K562 (cell line): ENCODE data around the gene MID1IP1. TPM values are rescaled to one million over a fixed set of nuclear protein-coding genes. Genes with fewer than 3 reads are reported as not detected.

Experiments used
- ETV1 ChIP-seq: fragments of 450-650 bp; conservative IDR thresholded peaks from 2 replicates; pipeline ENCODE4 v1.6.1; 2016; ENCODE audit warnings: missing genetic modification characterization, control low read depth, low read depth, missing compliant biosample characterization
- HCFC1 ChIP-seq: IDR thresholded peaks from 2 replicates; pipeline ENCODE4 v1.6.1; 2012; ENCODE audit warnings: low read depth, low read length, improper control_type of control experiment
- KAT2B ChIP-seq: IDR thresholded peaks from one replicate; pipeline ENCODE4 v1.6.1; 2012; ENCODE audit warnings: low read depth, mild to moderate bottlenecking, control low read depth, inconsistent platforms, low read length, moderate library complexity
- NBN ChIP-seq: fragments of 450-650 bp; IDR thresholded peaks from 2 replicates; pipeline ENCODE4 v1.6.1; 2016; ENCODE audit warnings: low read depth, mild to moderate bottlenecking
- NCOA4 ChIP-seq: fragments of 450-650 bp; IDR thresholded peaks from 2 replicates; pipeline ENCODE4 v1.6.1; 2018; ENCODE audit warnings: mild to moderate bottlenecking; ENCODE audit not compliant: partially characterized antibody
- SMARCA4 ChIP-seq: fragments of 450-650 bp; IDR thresholded peaks from 2 replicates; pipeline ENCODE4 v1.6.1; 2016
- TCF3 ChIP-seq: sonication (generic); formaldehyde crosslinking; IDR thresholded peaks from 2 replicates; pipeline ENCODE4 v1.4.0; 2020; ENCODE audit warnings: mild to moderate bottlenecking, missing genetic modification reagents
- THRAP3 ChIP-seq: fragments of 450-650 bp; IDR thresholded peaks from 2 replicates; pipeline ENCODE4 v1.6.1; 2016; ENCODE audit warnings: mild to moderate bottlenecking, inconsistent platforms, borderline replicate concordance
- XRCC4 ChIP-seq: IDR thresholded peaks from one replicate; pipeline ENCODE4 v1.6.1; 2011; ENCODE audit not compliant: insufficient read depth, insufficient read length; ENCODE audit errors: extremely low read depth
- ZNF212 ChIP-seq: fragments of 450-650 bp; formaldehyde crosslinking; IDR thresholded peaks from 2 replicates; pipeline ENCODE4 v1.4.0; 2020; ENCODE audit warnings: mild to moderate bottlenecking
- ZNF311 ChIP-seq: fragments of 250-450 bp; sonication (Bioruptor Pico); IDR thresholded peaks from 2 replicates; pipeline ENCODE4 v1.4.0; 2020; ENCODE audit warnings: mild to moderate bottlenecking, moderate library complexity
- ZNF785 ChIP-seq: fragments of 250-450 bp; sonication (Bioruptor Pico); IDR thresholded peaks from 2 replicates; pipeline ENCODE4 v1.4.0; 2020; ENCODE audit warnings: mild to moderate bottlenecking
- polyA plus RNA-seq, 8 experiments: library from polyadenylated mRNA; depleted of rRNA in 4 of 8; stranded (reverse) in 5 of 8; unstranded in 3 of 8; fragments of >200 nt; fragmentation: Nextera tagmentation in 2 of 8; fragmentation: Illumina TruSeq in 1 of 8; extraction: Ambion mirVana in 2 of 8; extraction: Trizol in 1 of 8; gene quantifications; 2 replicates each; pipeline versions ENCODE4 v1.2.1 to v1.2.3, GENCODE V29; 2011 to 2014; ENCODE audit warnings: inconsistent platforms in 1 of 8, missing spikeins in 1 of 8
- total RNA-seq, 7 experiments: library from RNA; depleted of rRNA in 6 of 7; stranded (reverse); fragments of >200 nt in 6 of 7; fragmentation: Illumina TruSeq in 2 of 7; extraction: Trizol in 2 of 7; gene quantifications; 2 replicates each; pipeline versions ENCODE4 v1.2.1 to v1.2.3, GENCODE V29; 2011 to 2021; ENCODE audit warnings: low replicate concordance in 1 of 7
- TF ChIP-seq, protein P1 (sequence below): fragments of 250-450 bp; sonication (Bioruptor Pico); IDR thresholded peaks from 2 replicates; pipeline ENCODE4 v1.8.0; 2021; ENCODE audit warnings: borderline replicate concordance, mild to moderate bottlenecking, moderate library complexity; ENCODE audit not compliant: poor library complexity, severe bottlenecking
- TF ChIP-seq, protein P2 (sequence below): fragments of 450-650 bp; IDR thresholded peaks from 2 replicates; pipeline ENCODE4 v1.6.1; 2016
- TF ChIP-seq, protein P3 (sequence below), 2 experiments: fragments of 200-800 bp in 1 of 2; sonication (Bioruptor generic) in 1 of 2; sonication (generic) in 1 of 2; formaldehyde crosslinking in 1 of 2; IDR thresholded peaks in 1 of 2; conservative IDR thresholded peaks in 1 of 2; 2 replicates each; pipeline versions ENCODE4 v1.5.0 to v1.6.1; 2016 to 2020; ENCODE audit warnings: missing compliant biosample characterization in 1 of 2, missing genetic modification characterization in 1 of 2, missing genetic modification reagents in 1 of 2
- TF ChIP-seq, protein P4 (sequence below): fragments of 250-450 bp; sonication (Bioruptor Pico); IDR thresholded peaks from 2 replicates; pipeline ENCODE4 v1.4.0; 2020; ENCODE audit warnings: mild to moderate bottlenecking, moderate library complexity
- TF ChIP-seq, protein P5 (sequence below), 2 experiments: fragments of 250-450 bp in 1 of 2; fragments of 450-650 bp in 1 of 2; sonication (Bioruptor Pico) in 1 of 2; IDR thresholded peaks; 2 replicates each; pipeline versions ENCODE4 v1.6.1 to v1.8.0; 2016 to 2021; ENCODE audit warnings: mild to moderate bottlenecking in 2 of 2, moderate library complexity in 2 of 2, missing compliant biosample characterization in 1 of 2, missing genetic modification characterization in 1 of 2

MID1IP1 gene
- total and polyA plus RNA-seq, 9 of the 15 experiments (the other 6 are each of a cell fraction or from before 2014, with no cell fraction given) = 0.51 to 102 (median 27.5) TPM

DNA sequence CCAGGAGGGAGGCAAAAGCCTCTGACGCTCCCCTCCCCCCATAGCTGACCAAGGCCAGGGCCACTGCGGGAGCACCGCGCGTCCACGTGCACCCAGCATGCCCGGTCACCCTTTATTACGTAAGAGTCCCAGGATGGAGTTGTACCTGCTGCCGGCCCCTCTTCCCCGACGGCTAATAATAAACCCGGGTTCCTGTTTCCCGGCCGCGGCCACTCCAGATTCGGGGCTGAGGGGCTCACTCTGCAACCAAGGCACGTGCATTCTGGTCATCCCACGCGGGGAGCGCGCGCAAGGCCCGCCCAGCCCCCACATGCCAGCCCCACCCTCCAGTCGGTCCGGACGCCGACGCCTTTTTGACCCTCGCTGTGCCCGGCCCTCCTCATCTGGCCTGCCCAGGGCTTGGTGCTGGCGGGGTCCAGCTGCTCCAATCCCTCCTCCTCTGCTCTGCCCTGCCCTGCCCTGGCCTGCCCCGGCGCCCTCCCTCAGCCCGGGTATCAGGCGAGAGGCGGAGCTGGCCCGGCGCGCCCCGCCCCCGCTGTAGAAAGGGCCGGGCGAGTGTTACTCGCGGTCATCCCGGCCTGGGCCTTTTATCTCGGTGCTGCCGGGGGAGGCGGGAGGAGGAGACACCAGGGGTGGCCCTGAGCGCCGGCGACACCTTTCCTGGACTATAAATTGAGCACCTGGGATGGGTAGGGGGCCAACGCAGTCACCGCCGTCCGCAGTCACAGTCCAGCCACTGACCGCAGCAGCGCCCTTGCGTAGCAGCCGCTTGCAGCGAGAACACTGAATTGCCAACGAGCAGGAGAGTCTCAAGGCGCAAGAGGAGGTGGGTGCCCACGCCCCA, 2.6 kb downstream of the MID1IP1 start (continued):
- TF ChIP-seq NCOA4 = no peak
- TF ChIP-seq ZNF311 = no peak
- no peak for TF ChIP-seq XRCC4
- TF ChIP-seq NBN = no peak
- TF ChIP-seq, protein P1, sequence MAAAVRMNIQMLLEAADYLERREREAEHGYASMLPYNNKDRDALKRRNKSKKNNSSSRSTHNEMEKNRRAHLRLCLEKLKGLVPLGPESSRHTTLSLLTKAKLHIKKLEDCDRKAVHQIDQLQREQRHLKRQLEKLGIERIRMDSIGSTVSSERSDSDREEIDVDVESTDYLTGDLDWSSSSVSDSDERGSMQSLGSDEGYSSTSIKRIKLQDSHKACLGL (CRISPR knock-in tag) = no peak
- TF ChIP-seq, protein P2, sequence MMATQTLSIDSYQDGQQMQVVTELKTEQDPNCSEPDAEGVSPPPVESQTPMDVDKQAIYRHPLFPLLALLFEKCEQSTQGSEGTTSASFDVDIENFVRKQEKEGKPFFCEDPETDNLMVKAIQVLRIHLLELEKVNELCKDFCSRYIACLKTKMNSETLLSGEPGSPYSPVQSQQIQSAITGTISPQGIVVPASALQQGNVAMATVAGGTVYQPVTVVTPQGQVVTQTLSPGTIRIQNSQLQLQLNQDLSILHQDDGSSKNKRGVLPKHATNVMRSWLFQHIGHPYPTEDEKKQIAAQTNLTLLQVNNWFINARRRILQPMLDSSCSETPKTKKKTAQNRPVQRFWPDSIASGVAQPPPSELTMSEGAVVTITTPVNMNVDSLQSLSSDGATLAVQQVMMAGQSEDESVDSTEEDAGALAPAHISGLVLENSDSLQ = no peak
- no peak for TF ChIP-seq SMARCA4
- TF ChIP-seq ETV1 (tag) = 0 out of 2 replicates have a peak, but pooled peaks have one; percentile 58
- TF ChIP-seq ZNF785 = no peak
- no peak for TF ChIP-seq THRAP3
- no peak for TF ChIP-seq ZNF212 (CRISPR knock-in tag)
- TF ChIP-seq, protein P3, sequence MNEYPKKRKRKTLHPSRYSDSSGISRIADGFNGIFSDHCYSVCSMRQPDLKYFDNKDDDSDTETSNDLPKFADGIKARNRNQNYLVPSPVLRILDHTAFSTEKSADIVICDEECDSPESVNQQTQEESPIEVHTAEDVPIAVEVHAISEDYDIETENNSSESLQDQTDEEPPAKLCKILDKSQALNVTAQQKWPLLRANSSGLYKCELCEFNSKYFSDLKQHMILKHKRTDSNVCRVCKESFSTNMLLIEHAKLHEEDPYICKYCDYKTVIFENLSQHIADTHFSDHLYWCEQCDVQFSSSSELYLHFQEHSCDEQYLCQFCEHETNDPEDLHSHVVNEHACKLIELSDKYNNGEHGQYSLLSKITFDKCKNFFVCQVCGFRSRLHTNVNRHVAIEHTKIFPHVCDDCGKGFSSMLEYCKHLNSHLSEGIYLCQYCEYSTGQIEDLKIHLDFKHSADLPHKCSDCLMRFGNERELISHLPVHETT (CRISPR knock-in tag; conservative IDR thresholded peaks at IDR 0.05 in 1 of 2, IDR thresholded peaks at IDR 0.05 in 1 of 2) = no peak; a peak in 1 of 4 replicates
- TF ChIP-seq KAT2B = no peak
- TF ChIP-seq HCFC1 = no peak; the same call in 1 of the 2 replicates
- TF ChIP-seq, protein P4, sequence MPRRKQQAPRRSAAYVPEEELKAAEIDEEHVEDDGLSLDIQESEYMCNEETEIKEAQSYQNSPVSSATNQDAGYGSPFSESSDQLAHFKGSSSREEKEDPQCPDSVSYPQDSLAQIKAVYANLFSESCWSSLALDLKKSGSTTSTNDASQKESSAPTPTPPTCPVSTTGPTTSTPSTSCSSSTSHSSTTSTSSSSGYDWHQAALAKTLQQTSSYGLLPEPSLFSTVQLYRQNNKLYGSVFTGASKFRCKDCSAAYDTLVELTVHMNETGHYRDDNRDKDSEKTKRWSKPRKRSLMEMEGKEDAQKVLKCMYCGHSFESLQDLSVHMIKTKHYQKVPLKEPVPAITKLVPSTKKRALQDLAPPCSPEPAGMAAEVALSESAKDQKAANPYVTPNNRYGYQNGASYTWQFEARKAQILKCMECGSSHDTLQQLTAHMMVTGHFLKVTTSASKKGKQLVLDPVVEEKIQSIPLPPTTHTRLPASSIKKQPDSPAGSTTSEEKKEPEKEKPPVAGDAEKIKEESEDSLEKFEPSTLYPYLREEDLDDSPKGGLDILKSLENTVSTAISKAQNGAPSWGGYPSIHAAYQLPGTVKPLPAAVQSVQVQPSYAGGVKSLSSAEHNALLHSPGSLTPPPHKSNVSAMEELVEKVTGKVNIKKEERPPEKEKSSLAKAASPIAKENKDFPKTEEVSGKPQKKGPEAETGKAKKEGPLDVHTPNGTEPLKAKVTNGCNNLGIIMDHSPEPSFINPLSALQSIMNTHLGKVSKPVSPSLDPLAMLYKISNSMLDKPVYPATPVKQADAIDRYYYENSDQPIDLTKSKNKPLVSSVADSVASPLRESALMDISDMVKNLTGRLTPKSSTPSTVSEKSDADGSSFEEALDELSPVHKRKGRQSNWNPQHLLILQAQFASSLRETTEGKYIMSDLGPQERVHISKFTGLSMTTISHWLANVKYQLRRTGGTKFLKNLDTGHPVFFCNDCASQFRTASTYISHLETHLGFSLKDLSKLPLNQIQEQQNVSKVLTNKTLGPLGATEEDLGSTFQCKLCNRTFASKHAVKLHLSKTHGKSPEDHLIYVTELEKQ (CRISPR knock-in tag) = no peak
- TF ChIP-seq, protein P5, sequence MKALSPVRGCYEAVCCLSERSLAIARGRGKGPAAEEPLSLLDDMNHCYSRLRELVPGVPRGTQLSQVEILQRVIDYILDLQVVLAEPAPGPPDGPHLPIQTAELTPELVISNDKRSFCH (CRISPR knock-in tag; IDR thresholded peaks at IDR 0.05) = no peak
- TF ChIP-seq, protein P5 (tag; IDR thresholded peaks at IDR 0.05) = 0 out of 2 replicates have a peak, but pooled peaks have one; percentile 11
- peak; percentile 26; the same call in 1 of the 2 replicates for TF ChIP-seq TCF3 (CRISPR knock-in tag)
